OCI-LY3 (cell line): Measurements from ENCODE around the gene ITGA3.

Source experiments
- H2AFZ ChIP-seq: fragments of 200-600, 300-600 bp; shearing (Covaris generic); 2 replicates; pipeline ENCODE4 v1.6.0; 2014; ENCODE audit warnings: antibody characterized with exemption, low read depth, low read length
- H3K27ac ChIP-seq: fragments of 200-600, 300-600 bp; sonication (generic); 2 replicates; pipeline ENCODE4 v1.5.1; 2014; ENCODE audit warnings: mild to moderate bottlenecking, low read length, moderate library complexity, mixed read lengths
- H3K27me3 ChIP-seq: fragments of 200-600, 300-600 bp; sonication (generic); 2 replicates; pipeline ENCODE4 v1.6.1; 2014; ENCODE audit warnings: low read depth, low read length, mixed read lengths
- H3K36me3 ChIP-seq: fragments of 200-600, 300-600 bp; sonication (generic); replicated peaks from 2 replicates; pipeline ENCODE3; 2014; ENCODE audit warnings: low read depth, low read length, mixed read lengths
- H3K4me1 ChIP-seq: fragments of 300-600, 200-600 bp; sonication (generic); 2 replicates; pipeline ENCODE4 v1.6.1; 2014; ENCODE audit warnings: low read length, mixed read lengths
- H3K4me2 ChIP-seq: fragments of 200-600, 300-600 bp; sonication (generic); 2 replicates; pipeline ENCODE4 v1.6.1; 2014; ENCODE audit warnings: low read length, mixed read lengths
- H3K4me3 ChIP-seq: fragments of 300-600, 200-600 bp; sonication (generic); 2 replicates; pipeline ENCODE4 v1.5.1; 2014; ENCODE audit warnings: antibody characterized with exemption, mild to moderate bottlenecking, low read length, moderate library complexity
- H3K79me2 ChIP-seq: fragments of 300-600, 200-600 bp; shearing (Covaris generic); 2 replicates; pipeline ENCODE4 v1.6.1; 2014; ENCODE audit warnings: mild to moderate bottlenecking, low read length, mixed read lengths
- H3K9ac ChIP-seq: fragments of 300-600, 200-600 bp; shearing (Covaris generic); 2 replicates; pipeline ENCODE4 v1.6.0; 2014; ENCODE audit warnings: mild to moderate bottlenecking, low read length, moderate library complexity
- H3K9me3 ChIP-seq: fragments of 200-600, 300-600 bp; shearing (Covaris generic); 2 replicates; pipeline ENCODE4 v1.6.1; 2014; ENCODE audit warnings: low read length, mixed read lengths; ENCODE audit not compliant: insufficient read depth
- H4K20me1 ChIP-seq: fragments of 200-600, 300-600 bp; sonication (generic); 2 replicates; pipeline ENCODE4 v1.6.1; 2016; ENCODE audit warnings: low read length, mixed read lengths; ENCODE audit not compliant: insufficient read depth
- CTCF ChIP-seq: fragments of 200-600, 300-600 bp; sonication (generic); IDR thresholded peaks from 2 replicates; pipeline ENCODE4 v1.5.1; 2014; ENCODE audit warnings: antibody characterized with exemption, low read length, low read depth
- EZH2phosphoT487 ChIP-seq: fragments of 200-600 bp; shearing (Covaris generic); IDR thresholded peaks from 2 replicates; pipeline ENCODE4 v1.6.1; 2018; ENCODE audit warnings: antibody characterized with exemption, mixed run types, low read depth

The ITGA3 gene

GRCh38 chr17:50051082-50051576 is 4.8 kb upstream of the ITGA3 start:
- no peaks in the 10 kb centered on the region for H3K9me3 ChIP-seq
- no peaks in the 10 kb centered on the region for H3K36me3 ChIP-seq
- H3K4me3 ChIP-seq: no peak overlapping the region
- H3K4me1 ChIP-seq: peaks cover 12% of the 10 kb centered on the region
- H2AFZ ChIP-seq: peak overlapping the region; percentile 27; the same call in 1 of the 2 replicates
- no peak overlapping the region for H3K9ac ChIP-seq
- H3K27me3 ChIP-seq: peaks cover 5% of the 10 kb centered on the region; the same call in 1 of the 2 replicates
- no peaks in the 10 kb centered on the region for H4K20me1 ChIP-seq
- TF ChIP-seq EZH2phosphoT487 (no peak), CTCF (no peak)
- H3K79me2 ChIP-seq: no peaks in the 10 kb centered on the region
- H3K27ac ChIP-seq: no peak overlapping the region
- no peak overlapping the region for H3K4me2 ChIP-seq

- Histone ChIP-seq H3K4me1 (peaks cover 12% of the 10 kb centered on the region), H3K79me2 (no peaks in the 10 kb centered on the region), H4K20me1 (no peaks in the 10 kb centered on the region), H3K9me3 (no peaks in the 10 kb centered on the region), H3K9ac (no peak overlapping the region), H2AFZ (no peak overlapping the region), H3K27me3 (peaks cover 5% of the 10 kb centered on the region; the same call in 1 of the 2 replicates), H3K4me3 (no peak overlapping the region), H3K27ac (no peak overlapping the region), H3K36me3 (no peaks in the 10 kb centered on the region), H3K4me2 (no peak overlapping the region)
- TF ChIP-seq EZH2phosphoT487: no peak
Observed at GRCh38 chr17:50051606-50052005, 4.3 kb upstream of the ITGA3 start.

GRCh38 chr17:50052241-50052796 is 3.6 kb upstream of the ITGA3 start:
- Histone ChIP-seq H3K4me2 (no peak overlapping the region), H3K79me2 (no peaks in the 10 kb centered on the region), H3K27ac (no peak overlapping the region), H3K27me3 (peaks cover 5% of the 10 kb centered on the region; the same call in 1 of the 2 replicates), H4K20me1 (no peaks in the 10 kb centered on the region), H3K9ac (no peak overlapping the region), H3K9me3 (no peaks in the 10 kb centered on the region), H3K4me1 (peaks cover 17% of the 10 kb centered on the region), H3K4me3 (no peak overlapping the region), H3K36me3 (no peaks in the 10 kb centered on the region), H2AFZ (no peak overlapping the region)
- TF ChIP-seq EZH2phosphoT487: no peak
- TF ChIP-seq CTCF: no peak

- Histone ChIP-seq H3K4me1 (peaks cover 18% of the 10 kb centered on the region), H3K27ac (no peak overlapping the region), H3K9ac (no peak overlapping the region)
Observed at GRCh38 chr17:50052822-50053653, 2.9 kb upstream of the ITGA3 start.

More at GRCh38 chr17:50052822-50053653, 2.9 kb upstream of the ITGA3 start:
- no peak overlapping the region for H3K4me3 ChIP-seq
- no peaks in the 10 kb centered on the region for H3K79me2 ChIP-seq
- no peak overlapping the region for H2AFZ ChIP-seq
- no peaks in the 10 kb centered on the region for H4K20me1 ChIP-seq
- H3K27me3 ChIP-seq: peaks cover 5% of the 10 kb centered on the region; the same call in 1 of the 2 replicates
- H3K9me3 ChIP-seq: no peaks in the 10 kb centered on the region
- H3K36me3 ChIP-seq: no peaks in the 10 kb centered on the region
- no peak overlapping the region for H3K4me2 ChIP-seq
- TF ChIP-seq CTCF (no peak), EZH2phosphoT487 (no peak)
